Hematopoietic multipotent progenitor cell treated with erythropoietin and hydrocortisone succinate and interleukin-3 and kit ligand, for 8 days (in vitro differentiated cells): Measurements from ENCODE around the gene OR2C3.
"Not testable (repeated sequence)": the region's sequence is repeated elsewhere in the genome, so short reads cannot be mapped to it uniquely, and the experiment has no call there.

Experiments used
- DNase-seq: peaks from one replicate; pipeline ENCODE4 v3.0.0-alpha.2; 2015

Gene OR2C3

GRCh38 chr1:247536340-247536739, at the start of gene OR2C3:
Gene OR2C3, minus strand, starts transcription at chr1:247536440. Its CDS starts 3,929 bp downstream, at chr1:247532511.
- DNase-seq: no peak

- no peak for DNase-seq
Observed at GRCh38 chr1:247578946-247579460, 42.8 kb upstream of the OR2C3 start.

- DNase-seq: peak; percentile 71
Observed at GRCh38 chr1:247576514-247576913, 40.3 kb upstream of the OR2C3 start.

GRCh38 chr1:247574664-247575063, 38.4 kb upstream of the OR2C3 start:
- DNase-seq: no peak

GRCh38 chr1:247574236-247574635, 38.0 kb upstream of the OR2C3 start:
- DNase-seq: no peak

- no peak for DNase-seq
Observed at GRCh38 chr1:247562198-247562597, 26.0 kb upstream of the OR2C3 start.

GRCh38 chr1:247561711-247562110, 25.5 kb upstream of the OR2C3 start:
- no peak for DNase-seq

- DNase-seq: peak; percentile 45
Observed at GRCh38 chr1:247557926-247558674, 21.9 kb upstream of the OR2C3 start.

- DNase-seq: no peak
Observed at GRCh38 chr1:247552231-247552630, 16.0 kb upstream of the OR2C3 start.

- no peak for DNase-seq
Observed at GRCh38 chr1:247551721-247552120, 15.5 kb upstream of the OR2C3 start.

- DNase-seq: peak; percentile 85
Observed at GRCh38 chr1:247548769-247549182, 12.5 kb upstream of the OR2C3 start, which contains the start of gene GCSAML. Gene GCSAML, plus strand, starts transcription at chr1:247549134. Its CDS starts 58 bp downstream, at chr1:247549192.

- peak; percentile 97 for DNase-seq
Observed at GRCh38 chr1:247548092-247548491, 11.9 kb upstream of the OR2C3 start.

GRCh38 chr1:247542811-247543210, 6.6 kb upstream of the OR2C3 start:
- DNase-seq: no peak

GRCh38 chr1:247540581-247540980, 4.3 kb upstream of the OR2C3 start:
- no peak for DNase-seq

GRCh38 chr1:247539215-247539614, 3.0 kb upstream of the OR2C3 start:
- DNase-seq: no peak

- no peak for DNase-seq
Observed at GRCh38 chr1:247538561-247538960, 2.3 kb upstream of the OR2C3 start.

- peak; percentile 37 for DNase-seq
Observed at GRCh38 chr1:247535402-247535801, 838 bp downstream of the OR2C3 start.

GRCh38 chr1:247531937-247532336, 4.3 kb downstream of the OR2C3 start:
- no peak for DNase-seq

- no peak for DNase-seq
Observed at GRCh38 chr1:247530785-247531184, 5.5 kb downstream of the OR2C3 start.

GRCh38 chr1:247529771-247530355, 6.4 kb downstream of the OR2C3 start:
- DNase-seq: no peak

- peak; percentile 63 for DNase-seq
Observed at GRCh38 chr1:247528812-247529474, 7.3 kb downstream of the OR2C3 start.

- DNase-seq: not testable (repeated sequence)
Observed at GRCh38 chr1:247521886-247522285, 14.4 kb downstream of the OR2C3 start.

- DNase-seq: no peak
Observed at GRCh38 chr1:247518613-247518891, 17.7 kb downstream of the OR2C3 start.
